HG03060 (cell line): ENCODE results near the gene ADCY5.

Source experiments
- ATAC-seq: cut with Tn5 transposase; IDR thresholded peaks from one replicate; pipeline ENCODE4 v1.9.1; 2021; ENCODE audit warnings: low read depth, moderate number of reproducible peaks; ENCODE audit not compliant: unreplicated experiment

The ADCY5 gene

DNA sequence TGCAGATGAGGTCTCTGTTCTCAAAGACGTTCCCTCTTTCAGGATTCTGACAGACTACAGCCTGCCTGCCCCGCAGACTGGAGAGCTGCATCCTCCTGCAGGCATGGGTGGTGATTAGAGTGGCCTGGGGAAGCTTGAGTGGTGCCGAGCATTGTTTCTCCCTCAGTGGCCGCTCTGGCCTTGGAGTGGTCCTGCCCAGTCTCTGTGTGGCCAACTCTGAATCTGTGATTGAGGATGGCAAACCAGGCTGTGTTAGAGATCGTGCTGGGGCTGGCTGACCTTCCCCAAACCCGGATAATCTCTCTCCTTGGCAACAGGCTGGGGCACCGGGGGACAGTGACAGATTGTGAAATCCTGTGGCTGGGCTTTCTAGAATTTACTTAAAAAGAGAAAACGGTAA lies 11.0 kb upstream of the ADCY5 start:
- ATAC-seq: no peak

DNA sequence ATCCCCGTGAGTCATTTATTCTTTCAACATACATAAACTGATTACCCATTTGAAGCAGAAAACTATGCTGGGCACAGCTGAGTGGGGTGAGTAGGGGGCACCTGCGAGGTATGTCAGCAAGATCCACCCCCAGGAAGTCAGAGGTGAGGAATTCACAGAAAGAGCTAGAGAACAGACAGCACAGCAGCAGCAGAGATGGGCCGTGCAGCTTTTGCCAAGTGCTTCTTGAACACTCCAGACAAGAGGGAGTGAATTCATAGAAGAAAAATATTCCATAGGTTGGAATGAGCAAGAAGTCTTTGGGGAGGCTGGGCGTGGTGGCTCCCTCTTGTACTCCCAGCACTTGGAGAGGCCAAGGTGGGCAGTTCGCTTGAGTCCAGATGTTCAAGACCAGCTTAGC lies 9.4 kb upstream of the ADCY5 start:
- ATAC-seq: no peak

- ATAC-seq: no peak
These were observed 9.0 kb upstream of the ADCY5 start for GRCh38 chr3:123457841-123458240.

- ATAC-seq: no peak
These were observed 4.8 kb upstream of the ADCY5 start for GRCh38 chr3:123453675-123454074.

- no peak for ATAC-seq
These were observed 2.3 kb upstream of the ADCY5 start for GRCh38 chr3:123451186-123451585.

DNA sequence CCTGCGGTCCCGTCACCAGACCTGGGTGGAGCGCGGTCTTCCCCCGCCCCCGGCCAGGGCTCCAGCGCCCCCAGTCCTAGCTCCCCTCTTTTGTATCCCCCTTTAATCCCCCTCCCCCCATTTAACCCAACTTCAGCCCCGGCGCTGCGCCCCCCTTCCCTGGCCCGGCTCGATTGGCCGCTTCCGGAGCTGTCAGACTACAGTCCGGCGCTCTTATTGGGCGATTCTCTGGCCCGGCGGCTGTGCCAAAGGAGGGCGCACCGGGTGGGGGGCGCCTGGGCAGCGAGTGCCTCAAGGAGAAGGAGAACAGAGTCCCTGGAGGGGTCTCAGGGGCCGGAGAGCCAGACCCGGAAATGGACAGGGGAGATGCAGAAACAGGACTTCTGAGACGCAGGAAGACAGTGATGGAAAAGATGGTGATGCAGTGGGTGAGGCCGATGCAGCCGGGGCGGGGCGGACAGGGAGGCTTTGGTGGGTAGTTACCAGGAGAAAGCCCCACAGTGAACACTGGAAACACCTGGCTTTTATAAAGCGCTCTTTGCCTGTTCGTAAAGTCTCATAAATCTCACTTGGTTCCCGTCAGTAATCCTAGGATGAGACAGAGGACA lies 1.2 kb upstream of the ADCY5 start:
- ATAC-seq: no peak

GRCh38 chr3:123449102-123449996 lies 459 bp upstream of the ADCY5 start:
- ATAC-seq: no peak

GRCh38 chr3:123447749-123448517 lies 957 bp downstream of the ADCY5 start:
- no peak for ATAC-seq

DNA sequence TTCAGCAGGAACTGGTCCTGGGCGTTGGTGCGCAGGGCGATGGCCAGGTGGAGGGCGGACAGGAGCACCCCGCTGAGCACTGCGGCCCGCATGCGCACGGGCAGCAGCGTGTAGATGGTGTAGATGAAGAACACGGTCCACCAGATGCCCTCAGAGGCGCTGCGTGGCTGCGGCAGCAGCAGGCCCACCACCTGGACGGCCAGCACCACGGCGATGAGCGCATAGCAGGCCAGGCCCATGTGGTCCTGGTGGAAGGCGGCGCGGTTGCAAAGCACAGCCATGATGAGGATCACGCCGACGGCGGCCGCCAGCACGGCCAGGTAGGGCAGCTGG lies 1.5 kb downstream of the ADCY5 start:
- ATAC-seq: no peak

- no peak for ATAC-seq
These were observed 2.2 kb downstream of the ADCY5 start for GRCh38 chr3:123446610-123447109.

GRCh38 chr3:123446210-123446609 lies 2.7 kb downstream of the ADCY5 start:
- no peak for ATAC-seq

GRCh38 chr3:123445702-123446101 lies 3.2 kb downstream of the ADCY5 start:
- ATAC-seq: no peak

GRCh38 chr3:123444744-123445143 lies 4.1 kb downstream of the ADCY5 start:
- ATAC-seq: no peak

DNA sequence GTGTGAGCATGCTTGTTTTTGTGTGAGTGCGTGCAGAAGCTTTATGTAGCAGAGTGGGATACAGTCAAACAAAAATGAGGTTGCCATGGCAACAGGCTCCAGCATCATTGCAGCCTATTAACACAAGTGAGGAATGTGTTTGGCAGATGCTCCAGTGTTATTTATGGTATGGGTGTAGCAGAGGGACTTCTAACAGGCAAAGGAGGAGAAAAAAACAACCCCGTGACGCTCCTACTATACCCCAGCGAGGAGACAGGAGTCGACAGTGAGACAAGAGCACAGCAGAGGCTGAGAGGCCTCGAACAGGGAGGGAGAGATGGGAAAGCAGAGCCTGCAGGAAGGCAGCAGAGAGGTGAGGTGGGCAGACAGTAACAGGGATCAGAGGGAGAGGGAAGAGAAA lies 4.9 kb downstream of the ADCY5 start:
- no peak for ATAC-seq

GRCh38 chr3:123442908-123443307 lies 6.0 kb downstream of the ADCY5 start:
- no peak for ATAC-seq

GRCh38 chr3:123442125-123442524 lies 6.8 kb downstream of the ADCY5 start:
- no peak for ATAC-seq

DNA sequence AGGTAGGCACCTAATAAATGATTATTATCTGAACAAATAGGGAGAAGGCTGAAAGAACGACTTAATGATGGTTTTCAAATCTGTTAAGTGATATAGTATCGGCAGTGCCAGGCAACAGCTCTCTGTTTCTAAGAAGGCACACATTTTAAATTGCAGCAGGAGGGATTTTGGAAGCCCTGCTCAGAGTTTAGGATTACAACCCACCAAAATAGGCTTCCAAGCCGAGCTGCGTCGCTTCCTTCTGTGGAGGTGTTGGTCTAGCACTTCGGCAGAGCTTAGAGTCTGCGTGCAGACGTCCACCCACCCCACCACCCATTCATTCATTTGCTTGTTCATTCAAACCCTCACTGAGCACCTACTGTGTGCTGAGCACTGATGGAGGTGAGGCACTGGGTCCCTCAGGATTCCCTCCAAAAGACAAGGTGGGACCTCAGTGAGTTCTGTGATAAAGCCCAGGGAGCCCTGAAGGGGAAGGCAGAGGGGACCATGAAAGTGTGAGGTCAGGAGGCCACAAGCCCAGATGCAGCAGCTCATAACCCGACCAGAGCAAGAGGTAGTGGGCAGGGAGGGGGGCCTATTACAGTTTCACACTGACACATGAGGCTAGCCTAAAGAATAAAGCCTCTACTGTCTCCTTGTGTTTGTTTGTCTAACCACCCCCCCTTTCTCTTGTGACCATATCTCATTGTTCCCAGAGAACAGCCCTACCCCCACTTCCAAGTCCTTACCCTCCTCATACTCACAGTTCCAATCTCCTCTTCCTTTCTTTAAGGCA lies 8.9 kb downstream of the ADCY5 start:
- no peak for ATAC-seq

GRCh38 chr3:123432832-123433523 lies 15.9 kb downstream of the ADCY5 start:
- no peak for ATAC-seq

- ATAC-seq: no peak
These were observed 17.1 kb downstream of the ADCY5 start for GRCh38 chr3:123431658-123432324.
